HG03575 (cell line): ENCODE measurements around the gene ESF1.
"Not testable (repeated sequence)": the region's sequence is repeated elsewhere in the genome, so short reads cannot be mapped to it uniquely, and the experiment has no call there.

Experiments used
- ATAC-seq: cut with Tn5 transposase; IDR thresholded peaks from one replicate; pipeline ENCODE4 v1.9.1; 2021; ENCODE audit not compliant: unreplicated experiment, insufficient number of reproducible peaks, low FRiP score; ENCODE audit errors: extremely low read depth

ESF1 gene

GRCh38 chr20:13753436-13754036 lies 31.2 kb downstream of the ESF1 start:
- no peak for ATAC-seq

DNA sequence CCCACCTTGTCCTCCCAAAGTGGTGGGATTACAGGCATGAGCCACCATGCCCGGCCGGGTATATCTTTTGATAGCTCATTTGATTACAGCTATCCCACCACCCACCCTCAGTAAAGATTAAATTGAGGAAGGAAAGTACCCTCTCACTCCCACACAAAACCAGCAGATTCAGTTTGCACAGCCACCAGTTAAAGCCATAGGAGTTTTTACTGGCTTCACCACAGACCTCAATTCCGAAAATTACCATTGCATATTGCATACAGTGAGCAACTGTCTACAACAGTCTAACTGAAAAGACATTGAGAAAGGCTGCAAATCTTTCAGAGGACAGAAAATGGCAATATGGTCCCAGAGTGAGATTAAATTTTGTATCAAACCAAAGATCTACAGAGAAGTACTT lies 34.9 kb downstream of the ESF1 start:
- ATAC-seq, result no peak

GRCh38 chr20:13745784-13746183 lies 38.9 kb downstream of the ESF1 start:
- ATAC-seq, result no peak

- no peak for ATAC-seq
Measured at GRCh38 chr20:13744352-13744751, 40.4 kb downstream of the ESF1 start.

DNA sequence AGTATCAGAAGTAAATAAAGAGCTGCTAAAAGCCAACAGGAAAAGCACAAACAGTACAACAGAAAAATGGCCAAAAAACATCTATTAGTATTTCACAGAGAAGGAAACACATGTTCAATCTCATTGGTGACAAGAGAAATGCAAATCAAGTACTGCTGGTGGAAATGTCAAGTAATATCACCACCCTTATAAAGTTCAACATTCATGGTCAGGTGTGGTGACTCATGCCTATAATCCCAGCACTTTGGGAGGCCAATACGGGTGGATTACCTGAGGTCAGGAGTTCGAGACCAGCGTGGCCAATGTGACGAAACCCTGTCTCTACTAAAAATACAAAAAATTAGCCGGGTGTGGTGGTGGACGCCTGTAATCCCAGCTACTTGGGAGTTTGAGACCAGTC lies 42.8 kb downstream of the ESF1 start:
- ATAC-seq, result no peak

- ATAC-seq, result no peak
Measured at GRCh38 chr20:13739731-13740649, 44.7 kb downstream of the ESF1 start.

- ATAC-seq, result not testable (repeated sequence)
Measured at GRCh38 chr20:13738187-13738586, 46.5 kb downstream of the ESF1 start.

DNA sequence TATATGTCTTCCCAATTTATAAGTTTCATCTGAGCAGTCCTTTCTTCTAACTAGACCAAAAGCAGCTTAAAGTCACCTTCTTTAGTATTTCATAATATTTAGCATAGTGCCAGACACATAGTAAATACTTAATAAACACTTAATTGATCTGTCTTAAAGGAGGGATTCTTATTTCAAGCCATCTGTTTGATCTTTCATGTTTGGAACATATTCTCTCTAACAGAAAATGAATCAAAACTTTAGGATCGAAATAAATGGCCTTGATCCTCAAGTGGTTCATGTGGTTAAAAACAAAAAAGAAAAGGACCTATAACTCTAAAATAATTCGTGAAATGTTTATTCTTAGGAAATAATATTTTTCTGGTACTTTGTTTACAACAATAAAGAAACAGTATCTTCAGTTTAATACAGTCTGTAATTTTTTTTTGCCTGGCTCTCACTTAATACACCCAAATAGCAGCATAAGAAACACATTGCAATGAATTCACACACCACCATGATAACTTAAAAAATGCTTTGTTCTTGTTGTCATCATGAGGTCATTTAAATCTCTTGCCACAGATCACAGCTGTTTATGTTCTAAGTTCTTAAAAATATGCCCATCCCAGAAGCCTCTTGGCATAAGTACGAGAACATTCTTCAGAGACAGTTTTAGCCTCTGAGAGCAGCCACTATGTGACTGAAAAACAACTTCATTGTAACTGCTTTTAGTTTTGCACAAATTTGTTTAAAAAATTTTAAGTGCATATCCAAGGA lies 48.1 kb downstream of the ESF1 start:
- no peak for ATAC-seq

DNA sequence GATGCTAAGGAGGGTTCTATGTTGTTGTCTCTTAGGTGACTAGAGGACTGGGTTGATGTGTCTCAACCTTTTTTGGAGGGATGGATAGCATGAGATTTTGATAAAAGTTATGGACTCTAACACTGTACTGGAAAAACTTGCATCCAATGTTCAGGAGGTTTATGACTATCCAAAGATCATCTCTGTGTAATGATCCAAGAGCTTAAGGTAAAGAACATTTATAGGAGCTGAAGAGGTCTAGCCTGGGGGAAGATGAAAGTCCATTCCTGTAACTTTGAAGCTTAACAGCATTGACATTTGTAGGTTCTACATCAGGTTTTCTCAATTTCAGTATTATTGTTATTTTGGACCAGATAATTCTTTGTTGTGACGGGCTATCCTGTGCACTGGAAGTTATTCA lies 48.9 kb downstream of the ESF1 start:
- ATAC-seq, result no peak

DNA sequence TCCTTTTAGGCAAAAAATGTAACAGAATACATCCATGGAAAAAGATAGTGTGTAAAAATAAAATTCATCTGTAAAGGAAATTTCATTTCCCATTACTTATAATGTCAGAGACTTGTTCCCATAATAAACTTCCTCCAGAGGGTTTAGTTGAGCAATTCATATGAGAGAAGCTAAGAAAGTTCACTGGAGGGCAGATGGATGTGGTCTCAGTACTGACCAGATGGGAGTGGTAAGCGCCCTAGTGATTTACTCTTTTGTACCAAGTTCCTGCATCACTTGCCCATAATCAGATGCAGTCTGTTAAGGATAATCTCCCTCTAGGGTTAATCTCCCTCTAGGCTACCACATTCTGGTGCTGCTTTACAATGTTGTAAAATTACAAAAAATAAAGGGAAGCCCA lies 61.7 kb downstream of the ESF1 start:
- ATAC-seq, result no peak

DNA sequence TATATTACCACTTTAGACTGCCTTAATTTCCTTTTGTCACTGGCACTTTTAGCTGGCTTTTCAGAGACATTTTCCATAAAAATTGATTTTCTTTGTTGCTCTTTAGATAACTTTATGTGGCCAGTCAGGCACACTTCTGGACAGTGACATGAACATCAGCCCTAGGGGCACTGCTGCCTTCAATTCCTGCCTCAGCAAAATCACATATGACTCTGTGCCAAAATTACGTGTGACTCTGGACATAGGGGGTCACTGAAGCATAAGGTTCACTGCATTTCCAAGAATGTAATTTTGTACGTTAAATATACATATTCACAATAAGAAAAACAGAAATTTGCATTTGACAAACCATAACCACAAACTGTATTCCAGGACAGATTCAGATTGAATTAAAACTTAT lies 66.5 kb downstream of the ESF1 start:
- peak; percentile 13 for ATAC-seq

DNA sequence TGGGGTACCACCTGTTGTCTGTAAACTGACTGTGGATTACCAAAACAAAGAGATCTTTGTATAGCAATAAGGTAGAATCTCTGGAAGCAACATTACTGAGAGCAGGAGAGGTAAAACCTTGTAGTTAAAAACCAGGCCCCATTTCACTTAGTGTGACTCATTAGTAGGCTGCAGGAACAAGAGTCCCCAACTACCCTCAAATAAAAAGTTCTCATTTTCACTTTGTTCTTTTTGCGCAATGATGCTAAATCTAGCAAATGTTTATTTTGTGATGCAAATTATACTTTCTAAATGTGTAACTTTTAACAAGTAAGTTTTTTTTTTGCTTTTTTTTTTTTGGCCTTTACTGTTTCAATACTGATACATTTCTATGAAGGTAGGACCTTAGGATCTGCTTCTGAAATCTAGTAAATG lies 67.1 kb downstream of the ESF1 start:
- peak; percentile 87 for ATAC-seq

GRCh38 chr20:13715171-13715570 lies 69.5 kb downstream of the ESF1 start:
- no peak for ATAC-seq

- no peak for ATAC-seq
Measured at GRCh38 chr20:13708234-13708633, 76.5 kb downstream of the ESF1 start.

GRCh38 chr20:13703265-13703664 lies 81.5 kb downstream of the ESF1 start:
- ATAC-seq, result no peak

DNA sequence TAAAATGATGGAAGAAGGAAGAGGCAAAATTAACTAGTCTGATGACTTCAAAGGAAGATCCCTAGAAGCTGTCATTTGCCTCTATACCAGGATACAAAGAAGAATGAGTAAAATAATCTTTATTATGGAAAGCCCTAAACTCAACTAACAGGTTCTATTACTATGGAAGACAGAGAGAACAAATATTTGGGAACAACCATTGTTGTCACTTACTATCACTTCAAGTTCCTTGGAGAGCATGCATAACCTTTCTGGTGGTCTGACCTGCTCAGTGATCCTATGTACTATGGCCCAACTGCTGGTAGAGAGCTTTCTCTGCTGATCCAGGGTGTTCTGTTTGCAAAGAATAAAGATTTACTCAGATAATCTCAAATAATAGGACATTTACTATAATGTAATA lies 83.2 kb downstream of the ESF1 start:
- no peak for ATAC-seq

- ATAC-seq, result no peak
Measured at GRCh38 chr20:13700761-13701160, 84.0 kb downstream of the ESF1 start.

DNA sequence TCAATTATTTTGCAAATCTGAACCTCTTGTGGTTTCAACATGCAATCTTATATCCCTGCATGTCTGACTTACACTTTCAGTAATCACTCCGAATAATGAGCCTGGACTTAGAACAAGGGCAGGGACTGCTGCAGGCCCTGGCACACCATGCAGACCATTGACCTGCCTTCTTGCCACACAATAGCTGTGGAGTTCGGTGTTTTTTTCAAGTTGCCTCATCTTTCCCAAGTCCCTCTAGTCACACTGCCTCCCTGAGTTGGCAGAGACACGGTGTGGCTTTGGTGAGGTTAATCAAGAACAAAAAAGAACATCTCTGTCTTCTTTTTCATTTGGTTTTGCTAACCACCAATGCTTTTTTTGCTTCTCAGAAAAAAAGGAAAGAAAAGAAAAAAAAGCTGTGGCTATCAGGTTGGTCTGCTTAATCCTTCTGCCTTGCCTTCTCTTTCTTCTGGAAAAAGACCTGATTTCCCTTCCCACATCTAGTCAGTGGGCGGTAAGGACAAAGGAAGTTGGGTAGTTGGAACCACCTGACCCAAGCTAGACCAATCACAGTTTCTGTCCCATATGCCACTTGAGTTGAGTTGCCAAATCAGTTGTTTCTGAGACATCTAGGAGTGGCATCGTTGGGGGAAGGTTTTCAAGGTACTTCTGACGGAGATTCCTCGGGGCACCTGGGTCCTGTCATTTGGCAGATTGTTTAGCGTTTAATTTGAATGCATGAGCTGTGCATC lies 90.1 kb downstream of the ESF1 start:
- ATAC-seq, result no peak
